Osteocyte (in vitro differentiated cells): ENCODE measurements around the gene MANSC4. TPM values are rescaled to one million over a fixed set of nuclear protein-coding genes. Genes with fewer than 3 reads are reported as not detected.

Experiments used
- DNase-seq: peaks from one replicate; pipeline ENCODE4 v3.0.0; 2021; ENCODE audit warnings: mixed read lengths; ENCODE audit not compliant: unreplicated experiment; ENCODE audit errors: extremely low spot score
- H3K27ac Mint-ChIP-seq: one replicate; pipeline ENCODE4 v1.8.0; 2021; ENCODE audit warnings: mild to moderate bottlenecking, mixed read lengths; ENCODE audit not compliant: unreplicated experiment
- H3K27me3 Mint-ChIP-seq: one replicate; pipeline ENCODE4 v1.8.0; 2021; ENCODE audit warnings: mixed read lengths; ENCODE audit not compliant: unreplicated experiment
- H3K36me3 Mint-ChIP-seq: one replicate; pipeline ENCODE4 v1.8.0; 2021; ENCODE audit warnings: mixed read lengths; ENCODE audit not compliant: unreplicated experiment
- H3K4me1 Mint-ChIP-seq: one replicate; pipeline ENCODE4 v1.8.0; 2021; ENCODE audit warnings: mixed read lengths; ENCODE audit not compliant: unreplicated experiment
- H3K4me3 Mint-ChIP-seq: one replicate; pipeline ENCODE4 v1.8.0; 2021; ENCODE audit warnings: mild to moderate bottlenecking, moderate library complexity, mixed read lengths; ENCODE audit not compliant: unreplicated experiment
- H3K9me3 Mint-ChIP-seq: one replicate; pipeline ENCODE4 v1.8.0; 2021; ENCODE audit warnings: mixed read lengths; ENCODE audit not compliant: unreplicated experiment
- total RNA-seq: library from RNA; stranded (reverse); gene quantifications from 2 replicates; pipeline ENCODE4 v1.2.1, GENCODE V29; 2021
- TF ChIP-seq, protein P1 (sequence below): fragments of 200-600 bp; sonication (generic); IDR thresholded peaks from 2 replicates; pipeline ENCODE4 v1.5.0; 2021; ENCODE audit warnings: antibody characterized with exemption, mild to moderate bottlenecking, moderate library complexity

MANSC4 gene
- total RNA-seq, 1 donor from 2014 or later, result not detected

DNA sequence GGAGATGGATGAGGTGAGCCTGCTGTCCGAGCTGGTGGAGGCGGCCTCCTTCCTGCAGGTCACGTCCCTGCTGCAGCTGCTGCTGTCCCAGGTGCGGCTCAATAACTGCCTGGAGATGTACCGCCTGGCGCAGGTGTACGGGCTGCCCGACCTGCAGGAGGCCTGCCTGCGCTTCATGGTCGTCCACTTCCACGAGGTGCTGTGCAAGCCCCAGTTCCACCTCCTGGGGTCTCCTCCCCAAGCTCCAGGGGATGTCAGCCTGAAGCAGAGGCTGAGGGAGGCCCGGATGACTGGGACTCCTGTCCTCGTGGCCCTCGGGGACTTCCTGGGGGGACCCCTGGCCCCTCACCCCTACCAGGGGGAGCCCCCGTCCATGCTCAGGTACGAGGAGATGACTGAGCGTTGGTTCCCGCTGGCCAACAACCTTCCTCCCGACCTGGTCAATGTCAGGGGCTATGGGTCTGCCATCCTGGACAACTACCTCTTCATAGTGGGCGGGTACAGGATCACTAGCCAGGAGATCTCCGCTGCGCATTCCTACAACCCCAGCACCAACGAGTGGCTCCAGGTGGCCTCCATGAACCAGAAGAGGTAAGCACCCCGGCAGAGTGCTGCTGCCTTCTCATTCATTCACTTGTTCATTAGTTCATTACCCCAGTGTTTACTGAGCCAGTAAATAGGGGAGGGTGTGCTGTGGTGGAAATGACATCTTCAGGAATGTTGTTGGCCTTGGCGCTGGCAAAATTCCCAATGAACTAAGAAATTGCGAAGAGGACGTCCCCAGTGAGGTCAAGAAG is 774 bp upstream of the MANSC4 start:
- Mint-ChIP-seq H3K27me3 (no peaks in the 10 kb centered on the region), H3K9me3 (no peaks in the 10 kb centered on the region), H3K36me3 (peaks cover 5% of the 10 kb centered on the region), H3K4me1 (peaks cover 42% of the 10 kb centered on the region), H3K4me3 (peak overlapping the region; percentile 74), H3K27ac (peak overlapping the region; percentile 67)
- no peak for DNase-seq
- TF ChIP-seq, protein P1, sequence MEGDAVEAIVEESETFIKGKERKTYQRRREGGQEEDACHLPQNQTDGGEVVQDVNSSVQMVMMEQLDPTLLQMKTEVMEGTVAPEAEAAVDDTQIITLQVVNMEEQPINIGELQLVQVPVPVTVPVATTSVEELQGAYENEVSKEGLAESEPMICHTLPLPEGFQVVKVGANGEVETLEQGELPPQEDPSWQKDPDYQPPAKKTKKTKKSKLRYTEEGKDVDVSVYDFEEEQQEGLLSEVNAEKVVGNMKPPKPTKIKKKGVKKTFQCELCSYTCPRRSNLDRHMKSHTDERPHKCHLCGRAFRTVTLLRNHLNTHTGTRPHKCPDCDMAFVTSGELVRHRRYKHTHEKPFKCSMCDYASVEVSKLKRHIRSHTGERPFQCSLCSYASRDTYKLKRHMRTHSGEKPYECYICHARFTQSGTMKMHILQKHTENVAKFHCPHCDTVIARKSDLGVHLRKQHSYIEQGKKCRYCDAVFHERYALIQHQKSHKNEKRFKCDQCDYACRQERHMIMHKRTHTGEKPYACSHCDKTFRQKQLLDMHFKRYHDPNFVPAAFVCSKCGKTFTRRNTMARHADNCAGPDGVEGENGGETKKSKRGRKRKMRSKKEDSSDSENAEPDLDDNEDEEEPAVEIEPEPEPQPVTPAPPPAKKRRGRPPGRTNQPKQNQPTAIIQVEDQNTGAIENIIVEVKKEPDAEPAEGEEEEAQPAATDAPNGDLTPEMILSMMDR, result no peak

DNA sequence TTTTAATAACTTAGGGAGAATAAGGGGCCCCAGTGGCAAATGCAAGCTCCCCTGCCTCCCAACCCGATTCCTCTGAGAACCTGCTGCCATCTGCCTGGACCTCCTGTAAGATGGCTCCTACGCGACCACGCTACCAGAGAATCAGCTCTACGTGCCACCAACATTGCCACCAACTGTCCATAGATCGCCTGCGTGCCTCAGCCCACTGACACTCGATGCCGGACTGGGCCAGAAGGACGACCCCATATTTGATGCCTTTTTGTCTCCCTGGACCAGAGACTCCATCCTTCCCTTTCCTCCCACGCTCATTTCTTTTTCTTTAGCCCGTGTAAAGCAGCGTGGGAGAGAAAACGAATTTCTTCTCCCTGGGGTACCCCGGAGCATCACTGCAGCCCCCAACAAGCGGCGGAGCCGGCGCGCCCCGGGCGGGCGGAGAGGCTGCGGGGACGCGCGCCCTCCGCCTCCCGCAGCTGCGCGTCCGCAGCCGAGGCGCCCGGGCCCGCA is 568 bp downstream of the MANSC4 start:
- Mint-ChIP-seq H3K9me3 (no peaks in the 10 kb centered on the region), H3K27me3 (no peaks in the 10 kb centered on the region), H3K4me3 (peak overlapping the region; percentile 86), H3K36me3 (peaks cover 5% of the 10 kb centered on the region), H3K27ac (peak overlapping the region; percentile 94), H3K4me1 (peaks cover 33% of the 10 kb centered on the region)
- TF ChIP-seq, protein P1, result no peak
- no peak for DNase-seq

DNA sequence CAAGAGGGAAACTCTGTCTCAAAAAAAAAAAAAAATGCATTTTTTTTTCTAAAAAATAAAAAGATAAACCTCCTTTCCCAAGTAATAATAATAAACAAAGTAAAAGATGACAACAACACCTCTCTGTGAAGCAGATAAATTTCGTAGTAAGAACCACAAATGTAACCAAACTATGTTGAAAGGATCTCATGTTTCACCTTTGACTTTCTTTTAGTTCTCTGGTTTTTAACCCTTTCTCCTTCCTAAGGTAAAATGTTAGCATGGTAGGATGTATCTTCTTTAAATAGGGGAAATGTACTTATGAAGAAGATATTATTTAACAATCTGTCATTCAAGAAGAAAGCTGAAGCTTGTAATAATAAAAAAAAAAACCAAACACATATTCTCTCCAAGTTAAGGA is 1.8 kb downstream of the MANSC4 start:
- H3K27ac Mint-ChIP-seq, result no peak overlapping the region
- TF ChIP-seq, protein P1, result no peak
- no peaks in the 10 kb centered on the region for H3K9me3 Mint-ChIP-seq
- H3K4me3 Mint-ChIP-seq, result no peak overlapping the region
- no peaks in the 10 kb centered on the region for H3K27me3 Mint-ChIP-seq
- no peak for DNase-seq
- H3K36me3 Mint-ChIP-seq, result peaks cover 5% of the 10 kb centered on the region
- peaks cover 28% of the 10 kb centered on the region for H3K4me1 Mint-ChIP-seq

DNA sequence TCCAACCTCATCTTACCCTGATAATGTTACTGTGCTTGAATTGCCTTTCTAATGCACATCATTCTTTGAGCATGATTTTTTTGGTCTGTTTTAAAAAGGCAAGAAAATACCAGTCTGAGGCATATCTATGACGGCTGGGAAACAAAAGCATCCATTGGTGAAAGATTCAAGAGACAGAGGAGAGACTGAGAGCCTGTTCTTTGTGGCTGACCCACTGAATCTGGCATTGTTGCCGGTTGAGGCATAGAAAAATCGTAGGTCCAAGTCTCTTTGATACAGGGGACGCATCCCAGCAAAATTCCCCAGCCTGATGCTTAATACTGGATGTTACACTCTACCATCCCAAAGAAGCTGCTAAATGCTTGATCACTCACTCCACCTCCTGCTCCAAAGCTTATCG is 2.9 kb downstream of the MANSC4 start:
- Mint-ChIP-seq H3K9me3 (no peaks in the 10 kb centered on the region), H3K36me3 (peaks cover 5% of the 10 kb centered on the region), H3K27me3 (no peaks in the 10 kb centered on the region), H3K27ac (no peak overlapping the region), H3K4me3 (no peak overlapping the region), H3K4me1 (peaks cover 22% of the 10 kb centered on the region)
- TF ChIP-seq, protein P1, result no peak
- DNase-seq, result no peak

DNA sequence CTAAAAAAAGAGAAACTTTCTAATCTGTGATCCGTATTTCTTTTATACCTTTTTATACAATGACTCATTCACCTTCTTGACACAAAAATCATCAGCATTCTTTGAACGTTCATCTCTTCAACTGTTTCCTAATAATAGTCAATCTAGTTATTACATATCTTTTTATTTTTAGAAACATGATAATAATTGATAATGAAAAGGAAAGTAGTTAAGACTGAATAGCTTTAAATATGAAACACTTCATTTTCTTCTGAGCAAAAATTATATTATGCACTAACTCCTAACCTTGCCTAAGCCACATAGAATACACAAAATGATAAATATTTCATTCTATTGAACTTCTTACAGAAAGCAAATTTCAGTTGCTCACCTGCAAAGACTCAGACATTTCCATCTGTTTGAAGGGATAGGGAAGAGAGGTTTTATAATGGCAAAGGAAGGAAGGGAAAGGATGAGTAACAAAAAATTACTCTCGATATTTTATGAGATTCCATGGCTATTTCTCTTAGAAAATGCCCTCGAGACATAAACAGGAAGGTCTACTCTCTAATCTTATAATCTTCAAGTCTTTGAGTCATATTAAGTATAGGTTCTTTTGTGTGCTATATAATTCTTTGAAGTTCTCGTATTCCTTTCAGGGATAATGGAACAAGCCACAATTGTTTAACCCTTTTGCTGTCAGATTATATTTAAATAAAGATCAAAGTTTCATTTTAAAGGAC is 7.5 kb downstream of the MANSC4 start:
- H3K9me3 Mint-ChIP-seq, result no peaks in the 10 kb centered on the region
- H3K4me1 Mint-ChIP-seq, result peaks cover 9% of the 10 kb centered on the region
- DNase-seq, result no peak
- H3K27ac Mint-ChIP-seq, result no peak overlapping the region
- H3K36me3 Mint-ChIP-seq, result no peaks in the 10 kb centered on the region
- no peak overlapping the region for H3K4me3 Mint-ChIP-seq
- TF ChIP-seq, protein P1, result no peak
- H3K27me3 Mint-ChIP-seq, result no peaks in the 10 kb centered on the region
